Parathyroid adenoma (tissue), 2 donors: Measurements from ENCODE around the gene SNX25.

Source experiments
- H2AFZ ChIP-seq: fragments of 300-600 bp; sonication (generic); one replicate; pipeline ENCODE4 v1.7.0; 2017; ENCODE audit warnings: antibody characterized with exemption, mild to moderate bottlenecking
- H3K27ac ChIP-seq: fragments of 300-600 bp; sonication (generic); one replicate; pipeline ENCODE4 v1.7.0; 2017
- H3K27me3 ChIP-seq: fragments of 300-600 bp; sonication (generic); one replicate; pipeline ENCODE4 v1.7.0; 2017; ENCODE audit warnings: low read length; ENCODE audit not compliant: control insufficient read depth, insufficient read depth
- H3K36me3 ChIP-seq: fragments of 300-600 bp; sonication (generic); one replicate; pipeline ENCODE4 v1.7.0; 2017; ENCODE audit warnings: low read length; ENCODE audit not compliant: control insufficient read depth, insufficient read depth
- H3K4me1 ChIP-seq: fragments of 300-600 bp; sonication (generic); one replicate; pipeline ENCODE4 v1.7.0; 2017; ENCODE audit warnings: control low read depth
- H3K4me2 ChIP-seq: fragments of 300-600 bp; sonication (generic); one replicate; pipeline ENCODE4 v1.7.0; 2017; ENCODE audit warnings: low read length
- H3K4me3 ChIP-seq: fragments of 300-600 bp; sonication (generic); one replicate; pipeline ENCODE4 v1.7.0; 2017; ENCODE audit warnings: low read depth, low read length
- H3K79me2 ChIP-seq: fragments of 300-600 bp; sonication (generic); one replicate; pipeline ENCODE4 v1.7.0; 2017; ENCODE audit warnings: control low read depth
- H3K9ac ChIP-seq: fragments of 300-600 bp; sonication (generic); one replicate; pipeline ENCODE4 v1.7.0; 2017; ENCODE audit warnings: mild to moderate bottlenecking
- H3K9me3 ChIP-seq: fragments of 300-600 bp; sonication (generic); one replicate; pipeline ENCODE4 v1.7.0; 2017; ENCODE audit warnings: low read length; ENCODE audit not compliant: control insufficient read depth
- CTCF ChIP-seq: fragments of 300-600 bp; sonication (generic); IDR thresholded peaks from one replicate; pipeline ENCODE4 v1.7.0; 2017; ENCODE audit warnings: antibody characterized with exemption, mild to moderate bottlenecking
- donor health status: primary hyperparathyroidism.

Gene SNX25

GRCh38 chr4:185395956-185396723, 186.7 kb downstream of the SNX25 start:
- Histone ChIP-seq H3K4me1 (no peaks in the 10 kb centered on the region), H3K9me3 (no peaks in the 10 kb centered on the region), H3K9ac (no peak overlapping the region), H3K27me3 (no peaks in the 10 kb centered on the region), H3K4me2 (peak overlapping the region; percentile 89), H3K36me3 (no peaks in the 10 kb centered on the region), H3K4me3 (peak overlapping the region; percentile 69), H3K27ac (peak overlapping the region; percentile 97), H3K79me2 (no peaks in the 10 kb centered on the region), H2AFZ (peak overlapping the region; percentile 87)
- no peak for TF ChIP-seq CTCF

- peak within 1 kb of the TSS; percentile 87 for H2AFZ ChIP-seq
- H3K4me2 ChIP-seq, result peak within 1 kb of the TSS; percentile 89
- no peak within 1 kb of the TSS for H3K9ac ChIP-seq
- no peaks in the 10 kb centered on the region for H3K79me2 ChIP-seq
- no peaks in the 10 kb centered on the region for H3K9me3 ChIP-seq
- H3K4me1 ChIP-seq, result no peaks in the 10 kb centered on the region
- no peaks in the 10 kb centered on the region for H3K27me3 ChIP-seq
- TF ChIP-seq CTCF, result no peak
- peak within 1 kb of the TSS; percentile 69 for H3K4me3 ChIP-seq
- peak within 1 kb of the TSS; percentile 97 for H3K27ac ChIP-seq
- no peaks in the 10 kb centered on the region for H3K36me3 ChIP-seq
Observed at GRCh38 chr4:185396724-185397385, 187.5 kb downstream of the SNX25 start, which contains the start of gene ANKRD37. ANKRD37 (plus strand) TSS chr4:185396841; CDS start chr4:185396924, 83 bp downstream.

- Histone ChIP-seq H3K4me1 (no peaks in the 10 kb centered on the region), H3K4me2 (no peak overlapping the region), H3K79me2 (no peaks in the 10 kb centered on the region), H3K9me3 (no peaks in the 10 kb centered on the region), H2AFZ (no peak overlapping the region), H3K4me3 (no peak overlapping the region), H3K27ac (no peak overlapping the region), H3K9ac (no peak overlapping the region), H3K36me3 (no peaks in the 10 kb centered on the region), H3K27me3 (no peaks in the 10 kb centered on the region)
- TF ChIP-seq CTCF, result no peak
Observed at GRCh38 chr4:185398618-185399017, 189.2 kb downstream of the SNX25 start.

- Histone ChIP-seq H3K9me3 (no peaks in the 10 kb centered on the region), H3K9ac (no peak overlapping the region), H2AFZ (no peak overlapping the region), H3K36me3 (no peaks in the 10 kb centered on the region), H3K27me3 (no peaks in the 10 kb centered on the region), H3K4me2 (no peak overlapping the region), H3K27ac (no peak overlapping the region), H3K4me1 (no peaks in the 10 kb centered on the region), H3K4me3 (no peak overlapping the region), H3K79me2 (no peaks in the 10 kb centered on the region)
- TF ChIP-seq CTCF, result no peak
Observed at GRCh38 chr4:185399466-185399865, 190.1 kb downstream of the SNX25 start.
